GM19238 (cell line): Measurements from ENCODE around the gene ANG.
"Not testable (repeated sequence)": the region's sequence is repeated elsewhere in the genome, so short reads cannot be mapped to it uniquely, and the experiment has no call there.

Source experiments
- DNase-seq: peaks from one replicate; pipeline ENCODE4 v3.0.0; 2011; ENCODE audit warnings: low spot score; ENCODE audit not compliant: insufficient read length

ANG gene

GRCh38 chr14:20688167-20688839 is at the start of gene ANG:
ANG (plus strand) TSS chr14:20688764; CDS start chr14:20693565, 4,801 bp downstream.
- no peak for DNase-seq

- DNase-seq = no peak
Measured at GRCh38 chr14:20641591-20641990, 47.0 kb upstream of the ANG start, which contains the start of gene OR6S1. OR6S1 (minus strand) TSS chr14:20641691; CDS start chr14:20641691, 0 bp downstream.

GRCh38 chr14:20642182-20642581 is 46.4 kb upstream of the ANG start:
- DNase-seq = no peak

GRCh38 chr14:20642755-20643154 is 45.8 kb upstream of the ANG start:
- not testable (repeated sequence) for DNase-seq

GRCh38 chr14:20644520-20644919 is 44.0 kb upstream of the ANG start:
- DNase-seq = no peak

- DNase-seq = no peak
Measured at GRCh38 chr14:20645481-20645880, 43.1 kb upstream of the ANG start.

GRCh38 chr14:20652996-20653975 is 35.3 kb upstream of the ANG start:
- DNase-seq = no peak

- DNase-seq = no peak
Measured at GRCh38 chr14:20655851-20656250, 32.7 kb upstream of the ANG start.

- no peak for DNase-seq
Measured at GRCh38 chr14:20656274-20656673, 32.3 kb upstream of the ANG start.

GRCh38 chr14:20657216-20658211 is 31.1 kb upstream of the ANG start:
- DNase-seq = no peak

- no peak for DNase-seq
Measured at GRCh38 chr14:20658246-20658645, 30.3 kb upstream of the ANG start.

GRCh38 chr14:20659336-20659735 is 29.2 kb upstream of the ANG start:
- DNase-seq = no peak

GRCh38 chr14:20659813-20660395 is 28.7 kb upstream of the ANG start:
- no peak for DNase-seq

GRCh38 chr14:20661197-20661596 is 27.4 kb upstream of the ANG start:
- DNase-seq = no peak

GRCh38 chr14:20662968-20663732 is 25.4 kb upstream of the ANG start:
- no peak for DNase-seq

- not testable (repeated sequence) for DNase-seq
Measured at GRCh38 chr14:20666400-20666961, 22.1 kb upstream of the ANG start.

GRCh38 chr14:20667957-20668356 is 20.6 kb upstream of the ANG start:
- DNase-seq = no peak

GRCh38 chr14:20668969-20669368 is 19.6 kb upstream of the ANG start:
- DNase-seq = no peak

GRCh38 chr14:20671597-20672283 is 16.8 kb upstream of the ANG start:
- DNase-seq = no peak
